Measurements from ENCODE around the gene PCMTD2.

The PCMTD2 gene

GRCh38 chr20:64240243-64241015, 15.1 kb upstream of the PCMTD2 start:
- no peak for DNase-seq (ENCODE audit: low read depth in 1 of 2, low spot score in 1 of 2)
- no peak for TF ChIP-seq POLR2AphosphoS5 (IDR thresholded peaks at IDR 0.05; ENCODE audit: low read depth)
- no peak for TF ChIP-seq SPI1 (IDR thresholded peaks at IDR 0.05; ENCODE audit: borderline replicate concordance, low read depth)
- TF ChIP-seq REST (IDR thresholded peaks at IDR 0.05; ENCODE audit: insufficient replicate concordance, low read depth), result no peak
- TF ChIP-seq CTCF (IDR thresholded peaks at IDR 0.05; ENCODE audit: insufficient read depth, low read length), result no peak
- TF ChIP-seq GABPA (IDR thresholded peaks at IDR 0.05; ENCODE audit: low read depth), result no peak
- Histone ChIP-seq H3K27me3 (ENCODE audit: insufficient read depth, poor library complexity, severe bottlenecking) (no peaks in the 10 kb centered on the region), H3K4me3 (replicated peaks; ENCODE audit: insufficient read depth, low read length) (no peak overlapping the region), H3K27ac (replicated peaks) (no peak overlapping the region)

- Histone ChIP-seq H3K27me3 (ENCODE audit: insufficient read depth, poor library complexity, severe bottlenecking) (no peaks in the 10 kb centered on the region), H3K4me3 (replicated peaks; ENCODE audit: insufficient read depth, low read length) (no peak overlapping the region), H3K27ac (replicated peaks) (no peak overlapping the region)
- DNase-seq (ENCODE audit: low read depth in 1 of 2, low spot score in 1 of 2), result no peak
- TF ChIP-seq POLR2AphosphoS5 (IDR thresholded peaks at IDR 0.05; ENCODE audit: low read depth), result no peak
- TF ChIP-seq REST (IDR thresholded peaks at IDR 0.05; ENCODE audit: insufficient replicate concordance, low read depth), result no peak
- TF ChIP-seq SPI1 (IDR thresholded peaks at IDR 0.05; ENCODE audit: borderline replicate concordance, low read depth), result no peak
- TF ChIP-seq GABPA (IDR thresholded peaks at IDR 0.05; ENCODE audit: low read depth), result no peak
- no peak for TF ChIP-seq CTCF (IDR thresholded peaks at IDR 0.05; ENCODE audit: insufficient read depth, low read length)
Observed at GRCh38 chr20:64241061-64241460, 14.5 kb upstream of the PCMTD2 start.

GRCh38 chr20:64242003-64242796, 13.3 kb upstream of the PCMTD2 start:
- no peak for DNase-seq (ENCODE audit: low read depth in 1 of 2, low spot score in 1 of 2)
- no peaks in the 10 kb centered on the region for H3K27me3 ChIP-seq (ENCODE audit: insufficient read depth, poor library complexity, severe bottlenecking)
- TF ChIP-seq CTCF (IDR thresholded peaks at IDR 0.05; ENCODE audit: insufficient read depth, low read length) (no peak), REST (IDR thresholded peaks at IDR 0.05; ENCODE audit: insufficient replicate concordance, low read depth) (no peak), POLR2AphosphoS5 (IDR thresholded peaks at IDR 0.05; ENCODE audit: low read depth) (no peak), SPI1 (IDR thresholded peaks at IDR 0.05; ENCODE audit: borderline replicate concordance, low read depth) (no peak), GABPA (IDR thresholded peaks at IDR 0.05; ENCODE audit: low read depth) (no peak)
- no peak overlapping the region for H3K27ac ChIP-seq (replicated peaks)
- H3K4me3 ChIP-seq (replicated peaks; ENCODE audit: insufficient read depth, low read length), result no peak overlapping the region
